Measurements from ENCODE around the gene TMEM253. TPM values are rescaled to one million over a fixed set of nuclear protein-coding genes. Genes with fewer than 3 reads are reported as not detected.

TMEM253 gene
- polyA plus RNA-seq, 1 of the 3 experiments (the other 2 are of a cell fraction) = 0.82 TPM

DNA sequence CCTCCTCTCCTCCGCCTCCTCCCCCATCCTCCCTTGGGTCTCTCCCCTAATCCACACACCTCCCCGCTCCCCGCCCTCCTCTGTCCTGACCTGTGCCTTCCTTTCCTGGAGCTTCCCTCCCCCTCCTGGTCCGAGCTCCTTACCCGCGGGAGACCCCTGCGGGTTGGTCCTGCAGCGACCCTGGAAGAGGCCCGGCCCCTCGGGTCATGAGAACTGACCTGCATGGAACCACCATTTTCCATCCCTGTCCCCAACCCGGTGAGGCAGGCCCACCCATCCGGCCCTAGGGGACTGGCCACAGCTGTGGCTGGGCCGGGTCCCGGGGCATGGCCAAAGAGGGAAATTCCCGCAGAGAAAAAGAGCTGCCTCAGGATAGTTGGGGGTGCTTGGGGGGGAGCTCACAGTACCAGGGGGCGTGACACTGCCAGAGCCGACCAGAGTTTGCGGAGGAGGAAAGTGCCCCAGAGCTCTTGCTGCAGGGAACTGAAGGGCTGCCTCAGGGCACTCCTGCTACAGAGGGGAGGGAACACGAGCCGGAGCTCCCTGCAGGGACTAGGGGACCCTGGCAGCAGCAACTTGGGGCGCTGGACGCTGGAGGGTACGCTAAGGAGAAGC lies 30.1 kb upstream of the TMEM253 start:
- Histone ChIP-seq H3K4me2 (peak overlapping the region; percentile 95), H4K20me1 (ENCODE audit: insufficient read depth) (0 out of 2 replicates have a peak, but pooled peaks cover 8% of the 10 kb centered on the region), H3K27me3 (ENCODE audit: insufficient read depth) (no peaks in the 10 kb centered on the region), H3K9ac (peak overlapping the region; percentile 93), H3K9me2 (no peaks in the 10 kb centered on the region), H2AFZ (ENCODE audit: low read depth) (peak overlapping the region; percentile 39; the same call in 1 of the 2 replicates), H3K4me3 (ENCODE audit: low read depth in 2 of 2, low read length in 1 of 2) (peak overlapping the region; percentile 81 to 89), H3K4me1 (ENCODE audit: control insufficient read depth in 1 of 2, insufficient read depth in 2 of 2, low read depth in 1 of 2, low read length in 1 of 2) (peaks cover 22 to 33% of the 10 kb centered on the region in 2 experiments), H3K36me3 (replicated peaks in 1 of 2; ENCODE audit: control insufficient read depth in 1 of 2, insufficient read depth in 2 of 2, low read length in 1 of 2) (peaks cover 22 to 32% of the 10 kb centered on the region in 2 experiments), H3K9me3 (no peaks in the 10 kb centered on the region), H3F3A (replicated peaks; ENCODE audit: insufficient read depth) (peaks cover 30% of the 10 kb centered on the region), H3K27ac (ENCODE audit: low read depth in 2 of 2, low read length in 1 of 2) (peak overlapping the region; percentile 98 to 99), H3K79me2 (ENCODE audit: insufficient read depth) (peaks cover 51% of the 10 kb centered on the region)
- WGBS (ENCODE audit: low lambda C conversion rate) = 1% methylated on average over 20 of the region's 23 CpGs
- CTCF ChIA-PET = interaction anchor here (0.7 to 13.2 kb wide), 17 partner anchors 12 to 100 kb away, joined by 3 to 296 read pairs (median 5); partner anchors contain the start of genes TMEM253, TPPP2 and ZNF219
- TF ChIP-seq SMC3 (IDR thresholded peaks at IDR 0.05; ENCODE audit: low read depth, low read length) (no peak), TAF1 (IDR thresholded peaks at IDR 0.05; ENCODE audit: borderline replicate concordance, low read depth, low read length) (no peak), NFIC (IDR thresholded peaks at IDR 0.05; ENCODE audit: borderline replicate concordance) (no peak), GABPA (IDR thresholded peaks at IDR 0.05; ENCODE audit: low read depth) (no peak), FOXM1 (IDR thresholded peaks at IDR 0.05; ENCODE audit: low read depth) (no peak), SIN3A (IDR thresholded peaks at IDR 0.05; ENCODE audit: borderline replicate concordance, low read depth, low read length) (peak; percentile 58; the same call in 1 of the 2 replicates), USF2 (IDR thresholded peaks at IDR 0.05; ENCODE audit: borderline replicate concordance, low read depth, low read length) (no peak)
- TF ChIP-seq, protein P1, sequence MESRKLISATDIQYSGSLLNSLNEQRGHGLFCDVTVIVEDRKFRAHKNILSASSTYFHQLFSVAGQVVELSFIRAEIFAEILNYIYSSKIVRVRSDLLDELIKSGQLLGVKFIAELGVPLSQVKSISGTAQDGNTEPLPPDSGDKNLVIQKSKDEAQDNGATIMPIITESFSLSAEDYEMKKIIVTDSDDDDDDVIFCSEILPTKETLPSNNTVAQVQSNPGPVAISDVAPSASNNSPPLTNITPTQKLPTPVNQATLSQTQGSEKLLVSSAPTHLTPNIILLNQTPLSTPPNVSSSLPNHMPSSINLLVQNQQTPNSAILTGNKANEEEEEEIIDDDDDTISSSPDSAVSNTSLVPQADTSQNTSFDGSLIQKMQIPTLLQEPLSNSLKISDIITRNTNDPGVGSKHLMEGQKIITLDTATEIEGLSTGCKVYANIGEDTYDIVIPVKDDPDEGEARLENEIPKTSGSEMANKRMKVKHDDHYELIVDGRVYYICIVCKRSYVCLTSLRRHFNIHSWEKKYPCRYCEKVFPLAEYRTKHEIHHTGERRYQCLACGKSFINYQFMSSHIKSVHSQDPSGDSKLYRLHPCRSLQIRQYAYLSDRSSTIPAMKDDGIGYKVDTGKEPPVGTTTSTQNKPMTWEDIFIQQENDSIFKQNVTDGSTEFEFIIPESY (IDR thresholded peaks at IDR 0.05; ENCODE audit: borderline replicate concordance, low read depth) = no peak
- TF ChIP-seq, protein P2, sequence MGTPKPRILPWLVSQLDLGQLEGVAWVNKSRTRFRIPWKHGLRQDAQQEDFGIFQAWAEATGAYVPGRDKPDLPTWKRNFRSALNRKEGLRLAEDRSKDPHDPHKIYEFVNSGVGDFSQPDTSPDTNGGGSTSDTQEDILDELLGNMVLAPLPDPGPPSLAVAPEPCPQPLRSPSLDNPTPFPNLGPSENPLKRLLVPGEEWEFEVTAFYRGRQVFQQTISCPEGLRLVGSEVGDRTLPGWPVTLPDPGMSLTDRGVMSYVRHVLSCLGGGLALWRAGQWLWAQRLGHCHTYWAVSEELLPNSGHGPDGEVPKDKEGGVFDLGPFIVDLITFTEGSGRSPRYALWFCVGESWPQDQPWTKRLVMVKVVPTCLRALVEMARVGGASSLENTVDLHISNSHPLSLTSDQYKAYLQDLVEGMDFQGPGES (IDR thresholded peaks at IDR 0.05; ENCODE audit: low read depth, low read length) = no peak
- DNase-seq = peak; percentile 71
- POLR2A ChIA-PET = interaction anchor here (0.7 to 2.7 kb wide), 12 partner anchors 9 to 728 kb away, joined by 3 to 19 read pairs (median 8); partner anchors contain the start of genes PARP2, TMEM253 and ZNF219
